Measurements from ENCODE around the gene MORC1.
"Not testable (repeated sequence)": the region's sequence is repeated elsewhere in the genome, so short reads cannot be mapped to it uniquely, and the experiment has no call there.

MORC1 gene

GRCh38 chr3:109109574-109109973 is 8.4 kb downstream of the MORC1 start:
- no peak for FAIRE-seq

GRCh38 chr3:109098079-109098644 is 19.8 kb downstream of the MORC1 start:
- FAIRE-seq: no peak

GRCh38 chr3:109095166-109095565 is 22.8 kb downstream of the MORC1 start:
- no peak for FAIRE-seq

GRCh38 chr3:109093561-109093960 is 24.4 kb downstream of the MORC1 start:
- FAIRE-seq: no peak

GRCh38 chr3:109091846-109092245 is 26.1 kb downstream of the MORC1 start:
- no peak for FAIRE-seq

GRCh38 chr3:109089265-109089664 is 28.7 kb downstream of the MORC1 start:
- FAIRE-seq: no peak

GRCh38 chr3:109081746-109082510 is 36.0 kb downstream of the MORC1 start:
- FAIRE-seq: no peak

GRCh38 chr3:109080090-109080489 is 37.8 kb downstream of the MORC1 start:
- not testable (repeated sequence) for FAIRE-seq

GRCh38 chr3:109073116-109073515 is 44.8 kb downstream of the MORC1 start:
- FAIRE-seq: no peak

GRCh38 chr3:109072194-109072593 is 45.7 kb downstream of the MORC1 start:
- no peak for FAIRE-seq

- no peak for FAIRE-seq
Measured at GRCh38 chr3:109071350-109072142, 46.4 kb downstream of the MORC1 start.

GRCh38 chr3:109070211-109070610 is 47.7 kb downstream of the MORC1 start:
- FAIRE-seq: no peak

- FAIRE-seq: no peak
Measured at GRCh38 chr3:109066864-109067263, 51.1 kb downstream of the MORC1 start.

- no peak for FAIRE-seq
Measured at GRCh38 chr3:109059264-109059663, 58.7 kb downstream of the MORC1 start.

- FAIRE-seq: no peak
Measured at GRCh38 chr3:109057616-109058015, 60.3 kb downstream of the MORC1 start.

GRCh38 chr3:109057056-109057455 is 60.9 kb downstream of the MORC1 start:
- no peak for FAIRE-seq

GRCh38 chr3:109050591-109051167 is 67.3 kb downstream of the MORC1 start:
- FAIRE-seq: no peak

GRCh38 chr3:109047366-109047765 is 70.6 kb downstream of the MORC1 start:
- FAIRE-seq: no peak

GRCh38 chr3:109045271-109046040 is 72.5 kb downstream of the MORC1 start:
- FAIRE-seq: no peak

GRCh38 chr3:109035082-109035481 is 82.9 kb downstream of the MORC1 start:
- FAIRE-seq: no peak

- FAIRE-seq: no peak
Measured at GRCh38 chr3:109033000-109033660, 84.8 kb downstream of the MORC1 start.

- no peak for FAIRE-seq
Measured at GRCh38 chr3:109028753-109029152, 89.2 kb downstream of the MORC1 start.

Measured in G401.6 (cell line).